Suppressor macrophage treated with lipopolysaccharide for 4 hours (primary cell): ENCODE data around the gene WFDC1.

Experiments
- DNase-seq: peaks from one replicate; pipeline ENCODE4 v3.0.0-alpha.2; 2020

The WFDC1 gene

GRCh38 chr16:84357191-84357651, 62.5 kb downstream of the WFDC1 start:
- DNase-seq = peak; percentile 72

- DNase-seq = no peak
Observed at GRCh38 chr16:84358601-84359295, 64.1 kb downstream of the WFDC1 start.

GRCh38 chr16:84359326-84359725, 64.6 kb downstream of the WFDC1 start:
- DNase-seq = no peak

GRCh38 chr16:84360170-84360569, 65.5 kb downstream of the WFDC1 start:
- DNase-seq = no peak

- DNase-seq = no peak
Observed at GRCh38 chr16:84360748-84361147, 66.1 kb downstream of the WFDC1 start.

- DNase-seq = no peak
Observed at GRCh38 chr16:84361546-84361945, 66.9 kb downstream of the WFDC1 start.

- no peak for DNase-seq
Observed at GRCh38 chr16:84362471-84362941, 67.8 kb downstream of the WFDC1 start.

- DNase-seq = no peak
Observed at GRCh38 chr16:84366208-84366607, 71.5 kb downstream of the WFDC1 start.

- DNase-seq = peak; percentile 9
Observed at GRCh38 chr16:84367297-84367680, 72.6 kb downstream of the WFDC1 start.

GRCh38 chr16:84367750-84368307, 73.2 kb downstream of the WFDC1 start:
- no peak for DNase-seq

GRCh38 chr16:84368308-84368996, 73.8 kb downstream of the WFDC1 start, which contains the start of gene ATP2C2:
Gene ATP2C2, plus strand, starts transcription at chr16:84368538. Its CDS starts 78 bp downstream, at chr16:84368616.
- DNase-seq = no peak

GRCh38 chr16:84369105-84369504, 74.4 kb downstream of the WFDC1 start:
- no peak for DNase-seq

GRCh38 chr16:84369938-84370627, 75.4 kb downstream of the WFDC1 start:
- no peak for DNase-seq

GRCh38 chr16:84370723-84371552, 76.3 kb downstream of the WFDC1 start:
- no peak for DNase-seq

GRCh38 chr16:84371553-84371865, 76.8 kb downstream of the WFDC1 start:
- DNase-seq = no peak

- DNase-seq = no peak
Observed at GRCh38 chr16:84373907-84374489, 79.3 kb downstream of the WFDC1 start.

- DNase-seq = no peak
Observed at GRCh38 chr16:84378099-84378498, 83.4 kb downstream of the WFDC1 start.

- no peak for DNase-seq
Observed at GRCh38 chr16:84378567-84378966, 83.9 kb downstream of the WFDC1 start.

GRCh38 chr16:84379008-84379708, 84.5 kb downstream of the WFDC1 start:
- DNase-seq = no peak
